Keratinocyte (primary cell): Measurements from ENCODE around the gene CD44.

Experiments
- EZH2 ChIP-seq: IDR thresholded peaks from one replicate; pipeline ENCODE4 v1.6.1; 2012; ENCODE audit warnings: inconsistent platforms, mild to moderate bottlenecking, low read length, moderate library complexity
- TF ChIP-seq, protein P1 (sequence below), 3 experiments: IDR thresholded peaks in 1 of 3; conservative IDR thresholded peaks in 1 of 3; optimal IDR thresholded peaks in 1 of 3; 2 replicates in 2 of 3; 3 replicates in 1 of 3; pipeline versions ENCODE3 to v1.5.1; 2011; ENCODE audit warnings: low read length in 3 of 3, mild to moderate bottlenecking in 3 of 3, moderate library complexity in 2 of 3, control low read depth in 1 of 3, inconsistent platforms in 1 of 3; ENCODE audit not compliant: insufficient read depth in 2 of 3; ENCODE audit errors: extremely low read depth in 1 of 3

- TF ChIP-seq, protein P1, sequence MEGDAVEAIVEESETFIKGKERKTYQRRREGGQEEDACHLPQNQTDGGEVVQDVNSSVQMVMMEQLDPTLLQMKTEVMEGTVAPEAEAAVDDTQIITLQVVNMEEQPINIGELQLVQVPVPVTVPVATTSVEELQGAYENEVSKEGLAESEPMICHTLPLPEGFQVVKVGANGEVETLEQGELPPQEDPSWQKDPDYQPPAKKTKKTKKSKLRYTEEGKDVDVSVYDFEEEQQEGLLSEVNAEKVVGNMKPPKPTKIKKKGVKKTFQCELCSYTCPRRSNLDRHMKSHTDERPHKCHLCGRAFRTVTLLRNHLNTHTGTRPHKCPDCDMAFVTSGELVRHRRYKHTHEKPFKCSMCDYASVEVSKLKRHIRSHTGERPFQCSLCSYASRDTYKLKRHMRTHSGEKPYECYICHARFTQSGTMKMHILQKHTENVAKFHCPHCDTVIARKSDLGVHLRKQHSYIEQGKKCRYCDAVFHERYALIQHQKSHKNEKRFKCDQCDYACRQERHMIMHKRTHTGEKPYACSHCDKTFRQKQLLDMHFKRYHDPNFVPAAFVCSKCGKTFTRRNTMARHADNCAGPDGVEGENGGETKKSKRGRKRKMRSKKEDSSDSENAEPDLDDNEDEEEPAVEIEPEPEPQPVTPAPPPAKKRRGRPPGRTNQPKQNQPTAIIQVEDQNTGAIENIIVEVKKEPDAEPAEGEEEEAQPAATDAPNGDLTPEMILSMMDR (optimal IDR thresholded peaks at IDR 0.05 in 1 of 3, IDR thresholded peaks at IDR 0.05 in 1 of 3, conservative IDR thresholded peaks at IDR 0.05 in 1 of 3; ENCODE audit: extremely low read depth in 1 of 3, insufficient read depth in 2 of 3, low read length in 3 of 3), result no peak
- no peak for TF ChIP-seq EZH2
Measured at GRCh38 chr11:35242412-35243242, 103.7 kb downstream of the CD44 start.
